Measurements from ENCODE around the gene GARRE1.

DNA sequence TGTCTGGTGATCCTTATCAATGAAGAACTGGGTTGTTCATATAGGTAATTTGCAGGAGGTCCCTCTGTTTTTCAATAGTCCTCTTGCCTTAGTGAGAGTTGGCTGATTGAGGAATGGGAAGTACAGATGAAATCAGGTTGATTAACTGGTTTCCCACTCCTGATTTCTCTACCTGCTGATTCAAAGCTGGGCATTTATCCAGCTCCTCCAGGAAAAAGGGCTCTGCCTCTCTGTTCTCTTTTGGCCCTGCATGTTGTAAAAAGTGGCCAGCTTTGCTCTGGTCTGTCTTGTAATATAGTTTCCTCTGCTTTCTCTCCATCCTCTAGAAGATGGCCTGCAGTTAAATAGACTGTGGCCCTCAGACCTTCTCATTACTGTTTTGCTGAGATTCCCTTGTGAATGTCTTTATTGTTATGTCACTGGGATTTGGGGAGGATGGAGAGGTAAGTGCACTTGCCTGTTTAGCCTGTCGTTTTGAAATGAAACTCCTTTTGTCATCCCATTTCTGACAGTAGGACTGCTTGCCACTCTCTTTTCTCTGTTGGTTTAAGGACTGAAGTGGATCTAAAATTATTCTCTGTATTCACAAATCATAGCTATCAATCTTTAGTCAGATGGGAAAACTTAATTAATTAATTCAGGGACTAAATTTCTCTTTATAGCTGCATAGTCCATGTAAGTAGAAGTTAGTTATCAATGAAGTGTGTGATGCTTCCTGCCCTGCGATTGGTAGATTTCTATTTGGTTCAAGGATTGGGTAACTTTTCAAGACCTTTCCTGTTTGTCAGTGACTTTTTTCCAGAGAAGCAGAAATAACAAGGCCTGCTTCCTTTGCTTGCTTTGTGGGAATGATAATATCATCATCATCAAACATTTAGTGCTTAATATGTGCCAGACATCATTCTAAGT lies 28.5 kb downstream of the GARRE1 start:
- TF ChIP-seq CTCF (IDR thresholded peaks at IDR 0.05; ENCODE audit: low read depth, low read length, poor library complexity, severe bottlenecking) (no peak), EZH2phosphoT487 (IDR thresholded peaks at IDR 0.05; ENCODE audit: borderline replicate concordance, low read length) (no peak)

Measured in DOHH2 (cell line).